ENCODE data around the gene TTLL10.

TTLL10 gene

DNA sequence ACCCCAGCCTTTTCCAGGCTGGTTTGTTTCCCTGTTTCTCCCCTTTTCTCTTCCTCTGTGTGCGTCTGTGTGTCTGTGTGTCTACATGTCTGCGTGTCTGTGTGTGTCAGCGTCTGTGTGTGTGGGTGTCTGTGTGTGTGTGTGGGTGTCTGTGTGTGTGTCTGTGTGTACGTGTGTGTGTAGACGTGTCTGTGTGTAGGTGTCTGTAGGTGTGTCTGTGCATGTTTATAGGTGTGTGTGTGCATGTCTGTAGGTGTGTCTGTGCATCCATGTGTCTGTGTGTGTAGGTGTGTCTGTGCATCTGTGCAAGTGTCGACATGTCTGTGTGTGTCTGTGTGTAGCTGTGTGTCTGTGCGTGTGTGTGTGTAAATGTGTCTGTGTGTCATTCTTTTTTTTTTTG lies 3.3 kb downstream of the TTLL10 start:
- peaks cover 57% of the 10 kb centered on the region for H3K27me3 ChIP-seq (replicated peaks; ENCODE audit: control insufficient read depth, insufficient read depth, low read length)
- DNase-seq (ENCODE audit: low read depth) = no peak
- H3K9me3 ChIP-seq (ENCODE audit: control insufficient read depth, low read length) = peaks cover 3% of the 10 kb centered on the region
- no peaks in the 10 kb centered on the region for H3K36me3 ChIP-seq (ENCODE audit: control insufficient read depth, insufficient read depth, low read length, severe bottlenecking)
- H3K9ac ChIP-seq (ENCODE audit: low read length) = no peak overlapping the region
- no peaks in the 10 kb centered on the region for H3K4me1 ChIP-seq (ENCODE audit: control insufficient read depth, insufficient read depth, low read length)
- no peak overlapping the region for H3K4me3 ChIP-seq (ENCODE audit: low read length)

GRCh38 chr1:1177452-1178206 lies 3.9 kb downstream of the TTLL10 start:
- Histone ChIP-seq H3K9me3 (ENCODE audit: control insufficient read depth, low read length) (peaks cover 3% of the 10 kb centered on the region), H3K27me3 (replicated peaks; ENCODE audit: control insufficient read depth, insufficient read depth, low read length) (peaks cover 59% of the 10 kb centered on the region), H3K4me3 (ENCODE audit: low read length) (no peak overlapping the region), H3K36me3 (ENCODE audit: control insufficient read depth, insufficient read depth, low read length, severe bottlenecking) (no peaks in the 10 kb centered on the region), H3K9ac (ENCODE audit: low read length) (no peak overlapping the region), H3K4me1 (ENCODE audit: control insufficient read depth, insufficient read depth, low read length) (no peaks in the 10 kb centered on the region)
- no peak for DNase-seq (ENCODE audit: low read depth)

DNA sequence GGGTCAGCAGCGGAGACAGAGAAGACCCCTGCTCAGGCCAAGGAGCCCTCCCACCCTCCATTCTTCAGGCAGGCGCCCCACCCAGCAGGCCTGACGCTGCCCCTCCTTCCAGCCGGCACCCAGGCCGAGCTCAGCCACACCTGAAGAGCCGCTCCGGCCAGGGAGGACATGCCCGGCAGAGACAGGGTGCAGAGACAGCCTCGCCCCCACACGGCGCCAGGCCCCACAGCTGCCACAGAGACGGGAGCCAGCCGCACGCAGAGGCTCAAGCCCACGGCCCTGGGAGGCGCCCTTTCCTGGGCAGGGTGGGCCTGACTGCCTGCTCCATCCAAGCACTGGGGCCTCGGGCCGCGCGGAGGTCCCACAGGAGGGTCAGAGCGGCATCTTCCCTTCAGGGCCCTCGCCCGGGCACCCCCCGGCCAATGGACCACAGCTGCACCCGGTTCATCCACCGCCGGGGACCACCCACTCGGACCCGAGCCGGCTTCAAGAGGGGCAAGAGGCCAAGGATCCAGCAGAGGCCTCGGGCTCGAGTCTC lies 5.2 kb downstream of the TTLL10 start:
- Histone ChIP-seq H3K9ac (ENCODE audit: low read length) (no peak overlapping the region), H3K4me3 (ENCODE audit: low read length) (no peak overlapping the region), H3K4me1 (ENCODE audit: control insufficient read depth, insufficient read depth, low read length) (no peaks in the 10 kb centered on the region), H3K27me3 (replicated peaks; ENCODE audit: control insufficient read depth, insufficient read depth, low read length) (peaks cover 56% of the 10 kb centered on the region), H3K9me3 (ENCODE audit: control insufficient read depth, low read length) (peaks cover 3% of the 10 kb centered on the region), H3K36me3 (ENCODE audit: control insufficient read depth, insufficient read depth, low read length, severe bottlenecking) (no peaks in the 10 kb centered on the region)
- DNase-seq (ENCODE audit: low read depth) = no peak

DNA sequence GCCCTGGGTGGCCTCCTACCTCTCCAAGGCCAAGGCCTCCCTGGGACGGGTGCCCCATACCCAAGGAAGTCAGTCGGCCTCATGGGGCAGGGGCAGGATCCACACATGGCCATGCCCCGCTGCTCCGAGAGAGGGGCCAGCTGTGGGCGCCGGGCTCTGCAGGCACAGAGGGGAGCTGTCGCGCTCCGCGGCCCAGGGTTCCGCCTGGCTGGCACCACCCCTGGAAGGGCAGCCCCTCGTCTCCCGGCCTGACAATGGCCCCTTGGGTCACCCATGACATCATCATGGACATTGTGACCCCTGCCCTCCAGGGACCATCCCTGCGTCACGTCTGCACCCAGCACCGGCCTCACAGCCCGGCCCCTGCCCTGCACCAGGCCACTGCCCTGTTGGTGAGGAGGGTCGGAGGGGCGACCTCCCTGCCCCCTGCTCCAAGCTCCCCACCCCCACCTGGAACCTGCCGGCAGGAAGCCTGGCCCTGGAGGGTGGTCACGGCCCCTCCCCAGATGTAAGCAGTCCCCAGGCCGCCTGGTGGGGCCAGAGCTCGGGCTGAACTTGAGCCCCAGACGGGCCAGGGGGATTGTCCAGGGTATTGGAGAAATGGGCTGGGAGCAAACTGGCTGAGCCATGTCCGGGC lies 5.8 kb downstream of the TTLL10 start:
- Histone ChIP-seq H3K9me3 (ENCODE audit: control insufficient read depth, low read length) (peaks cover 3% of the 10 kb centered on the region), H3K9ac (ENCODE audit: low read length) (no peak overlapping the region), H3K36me3 (ENCODE audit: control insufficient read depth, insufficient read depth, low read length, severe bottlenecking) (no peaks in the 10 kb centered on the region), H3K4me3 (ENCODE audit: low read length) (no peak overlapping the region), H3K4me1 (ENCODE audit: control insufficient read depth, insufficient read depth, low read length) (no peaks in the 10 kb centered on the region), H3K27me3 (replicated peaks; ENCODE audit: control insufficient read depth, insufficient read depth, low read length) (peaks cover 55% of the 10 kb centered on the region)
- no peak for DNase-seq (ENCODE audit: low read depth)

DNA sequence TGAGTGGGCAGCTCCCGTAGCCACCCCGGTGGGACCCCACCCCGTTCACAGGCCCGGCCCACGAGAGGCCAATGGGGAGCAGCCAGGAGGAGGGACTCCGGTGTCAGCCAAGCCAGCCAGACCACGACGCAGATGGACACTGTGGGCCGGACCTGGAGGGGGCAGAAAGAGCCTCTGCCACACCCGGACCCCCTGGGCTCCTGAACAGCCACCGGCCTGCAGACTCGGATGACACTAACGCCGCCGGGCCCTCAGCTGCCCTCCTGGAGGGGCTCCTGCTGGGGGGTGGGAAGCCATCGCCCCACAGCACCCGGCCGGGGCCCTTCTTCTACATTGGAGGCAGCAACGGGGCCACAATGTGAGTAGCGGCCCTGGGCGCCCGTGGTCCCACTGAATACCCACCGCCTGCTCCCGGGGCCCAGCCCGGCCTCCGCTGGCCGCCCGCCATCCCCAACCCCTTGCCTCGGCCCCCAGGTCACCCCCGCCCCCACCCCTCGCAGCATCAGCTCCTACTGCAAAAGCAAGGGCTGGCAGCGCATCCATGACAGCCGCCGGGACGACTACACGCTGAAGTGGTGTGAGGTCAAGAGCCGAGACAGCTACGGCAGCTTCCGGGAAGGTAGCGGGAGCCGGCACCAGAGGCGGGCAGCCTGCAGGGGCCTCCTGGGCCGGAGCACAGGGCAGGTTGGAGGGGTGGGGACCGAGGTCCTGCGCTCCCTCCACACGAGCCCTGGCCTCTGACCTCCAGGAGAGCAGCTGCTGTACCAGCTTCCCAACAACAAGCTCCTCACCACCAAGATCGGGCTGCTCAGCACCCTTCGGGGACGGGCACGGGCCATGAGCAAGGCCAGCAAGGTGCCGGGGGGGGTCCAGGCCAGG lies 6.5 kb downstream of the TTLL10 start:
- H3K27me3 ChIP-seq (replicated peaks; ENCODE audit: control insufficient read depth, insufficient read depth, low read length) = peaks cover 54% of the 10 kb centered on the region
- no peak overlapping the region for H3K9ac ChIP-seq (ENCODE audit: low read length)
- H3K36me3 ChIP-seq (ENCODE audit: control insufficient read depth, insufficient read depth, low read length, severe bottlenecking) = no peaks in the 10 kb centered on the region
- H3K4me3 ChIP-seq (ENCODE audit: low read length) = no peak overlapping the region
- H3K4me1 ChIP-seq (ENCODE audit: control insufficient read depth, insufficient read depth, low read length) = no peaks in the 10 kb centered on the region
- DNase-seq (ENCODE audit: low read depth) = no peak
- H3K9me3 ChIP-seq (ENCODE audit: control insufficient read depth, low read length) = peaks cover 3% of the 10 kb centered on the region

DNA sequence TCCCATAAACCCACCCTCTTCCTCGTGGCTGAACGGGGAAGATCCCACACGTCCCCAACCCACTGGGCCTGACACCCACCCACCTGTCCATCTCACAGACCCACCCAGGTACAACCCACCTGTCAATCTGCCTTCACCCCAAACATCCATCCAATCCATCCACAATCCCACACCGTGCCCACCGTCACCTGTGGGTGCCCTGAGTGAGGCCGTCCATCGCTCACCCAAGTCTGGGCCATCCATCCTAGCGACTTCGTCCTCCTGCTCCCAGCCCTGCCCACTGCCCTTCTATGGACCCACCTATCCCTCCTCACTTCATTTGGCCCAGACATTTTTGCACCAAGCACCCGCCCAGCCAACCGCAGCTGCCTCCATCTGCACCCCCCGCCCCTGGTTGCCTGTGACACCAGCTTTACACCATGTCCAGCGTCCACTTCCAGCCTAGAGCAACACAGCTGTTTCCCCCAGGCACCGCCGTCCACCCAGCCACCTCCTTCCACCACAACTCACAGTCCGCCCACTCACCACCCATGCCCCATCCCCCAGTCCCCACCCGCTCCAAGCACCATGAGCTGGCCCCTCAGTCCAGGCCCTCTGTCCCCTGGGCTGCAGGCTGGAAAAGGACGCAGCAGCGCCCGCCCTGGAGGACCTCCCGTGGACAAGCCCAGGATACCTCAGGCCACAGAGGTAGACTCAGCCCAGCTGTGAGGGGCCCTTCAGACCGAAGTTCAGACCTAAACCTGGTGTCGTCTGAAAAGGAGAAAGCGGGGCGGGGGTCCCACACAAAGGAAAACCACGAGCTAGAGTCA lies 7.7 kb downstream of the TTLL10 start:
- Histone ChIP-seq H3K4me3 (ENCODE audit: low read length) (no peak overlapping the region), H3K4me1 (ENCODE audit: control insufficient read depth, insufficient read depth, low read length) (no peaks in the 10 kb centered on the region), H3K9ac (ENCODE audit: low read length) (no peak overlapping the region), H3K9me3 (ENCODE audit: control insufficient read depth, low read length) (no peaks in the 10 kb centered on the region), H3K27me3 (replicated peaks; ENCODE audit: control insufficient read depth, insufficient read depth, low read length) (peaks cover 45% of the 10 kb centered on the region), H3K36me3 (ENCODE audit: control insufficient read depth, insufficient read depth, low read length, severe bottlenecking) (no peaks in the 10 kb centered on the region)
- DNase-seq (ENCODE audit: low read depth) = no peak

- H3K36me3 ChIP-seq (ENCODE audit: control insufficient read depth, insufficient read depth, low read length, severe bottlenecking) = no peaks in the 10 kb centered on the region
- no peaks in the 10 kb centered on the region for H3K4me1 ChIP-seq (ENCODE audit: control insufficient read depth, insufficient read depth, low read length)
- peaks cover 38% of the 10 kb centered on the region for H3K27me3 ChIP-seq (replicated peaks; ENCODE audit: control insufficient read depth, insufficient read depth, low read length)
- H3K4me3 ChIP-seq (ENCODE audit: low read length) = no peak overlapping the region
- no peak for DNase-seq (ENCODE audit: low read depth)
- no peaks in the 10 kb centered on the region for H3K9me3 ChIP-seq (ENCODE audit: control insufficient read depth, low read length)
- no peak overlapping the region for H3K9ac ChIP-seq (ENCODE audit: low read length)
Measured at GRCh38 chr1:1181938-1182410, 8.3 kb downstream of the TTLL10 start.

- H3K27me3 ChIP-seq (replicated peaks; ENCODE audit: control insufficient read depth, insufficient read depth, low read length) = peaks cover 35% of the 10 kb centered on the region
- DNase-seq (ENCODE audit: low read depth) = no peak
- H3K9me3 ChIP-seq (ENCODE audit: control insufficient read depth, low read length) = no peaks in the 10 kb centered on the region
- H3K36me3 ChIP-seq (ENCODE audit: control insufficient read depth, insufficient read depth, low read length, severe bottlenecking) = no peaks in the 10 kb centered on the region
- no peak overlapping the region for H3K4me3 ChIP-seq (ENCODE audit: low read length)
- H3K9ac ChIP-seq (ENCODE audit: low read length) = no peak overlapping the region
- H3K4me1 ChIP-seq (ENCODE audit: control insufficient read depth, insufficient read depth, low read length) = no peaks in the 10 kb centered on the region
Measured at GRCh38 chr1:1182491-1183220, 9.0 kb downstream of the TTLL10 start.

GRCh38 chr1:1183221-1183747 lies 9.6 kb downstream of the TTLL10 start:
- H3K4me1 ChIP-seq (ENCODE audit: control insufficient read depth, insufficient read depth, low read length) = no peaks in the 10 kb centered on the region
- H3K4me3 ChIP-seq (ENCODE audit: low read length) = no peak overlapping the region
- H3K9ac ChIP-seq (ENCODE audit: low read length) = no peak overlapping the region
- DNase-seq (ENCODE audit: low read depth) = no peak
- no peaks in the 10 kb centered on the region for H3K36me3 ChIP-seq (ENCODE audit: control insufficient read depth, insufficient read depth, low read length, severe bottlenecking)
- H3K9me3 ChIP-seq (ENCODE audit: control insufficient read depth, low read length) = no peaks in the 10 kb centered on the region
- H3K27me3 ChIP-seq (replicated peaks; ENCODE audit: control insufficient read depth, insufficient read depth, low read length) = peaks cover 30% of the 10 kb centered on the region
